ENCODE results near the gene AKR1B1.
A peak's percentile ranks its signal among the peaks of the same experiment; 100 is the strongest.

The AKR1B1 gene

GRCh38 chr7:134453518-134453917, 5.4 kb downstream of the AKR1B1 start:
- Histone ChIP-seq H3K79me2 (ENCODE audit: control insufficient read depth, insufficient read depth, low read length, poor library complexity) (peaks cover 2% of the 10 kb centered on the region), H3K9me3 (ENCODE audit: insufficient read depth, low read depth, low read length) (no peaks in the 10 kb centered on the region), H3K18ac (ENCODE audit: low read length) (no peak overlapping the region), H2AFZ (ENCODE audit: insufficient read depth, low read length, poor library complexity) (no peak overlapping the region), H2AK5ac (ENCODE audit: low read length) (no peak overlapping the region), H3K9ac (ENCODE audit: low read length) (no peak overlapping the region), H2BK120ac (ENCODE audit: insufficient read depth, low read length, poor library complexity) (no peak overlapping the region), H3K79me1 (ENCODE audit: low read length) (peaks cover 2% of the 10 kb centered on the region), H3K36me3 (ENCODE audit: control insufficient read depth in 1 of 2, insufficient read depth in 2 of 2, low read length in 2 of 2) (peaks cover 21 to 22% of the 10 kb centered on the region in 2 experiments), H4K8ac (ENCODE audit: low read depth, low read length) (no peak overlapping the region), H4K12ac (ENCODE audit: low read depth, low read length) (no peak overlapping the region), H3K4me2 (ENCODE audit: low read length) (no peak overlapping the region), H3K4me1 (ENCODE audit: control insufficient read depth in 1 of 2, insufficient read depth in 2 of 2, low read length in 2 of 2) (peaks cover 22 to 24% of the 10 kb centered on the region in 2 experiments), H3K4ac (ENCODE audit: low read depth, low read length) (no peak overlapping the region), H3K27ac (ENCODE audit: low read depth, low read length) (no peak overlapping the region), H3K4me3 (ENCODE audit: low read depth, low read length) (no peak overlapping the region), H3K23ac (ENCODE audit: low read length) (no peak overlapping the region), H2BK12ac (ENCODE audit: low read length) (no peak overlapping the region), H3K14ac (ENCODE audit: low read length) (no peak overlapping the region), H3K27me3 (ENCODE audit: insufficient read depth, low read length) (no peaks in the 10 kb centered on the region), H4K91ac (ENCODE audit: low read depth, low read length) (no peak overlapping the region), H2BK5ac (ENCODE audit: low read depth, low read length, poor library complexity) (no peak overlapping the region)
- WGBS (ENCODE audit: extremely low coverage, insufficient coverage, insufficient read length) = no CpG with 5 or more reads among the region's 5 CpGs
- no peak for DNase-seq

- Histone ChIP-seq H2BK12ac (ENCODE audit: low read length) (peak overlapping the region; percentile 8), H3K23ac (ENCODE audit: low read length) (no peak overlapping the region), H3K18ac (ENCODE audit: low read length) (peak overlapping the region; percentile 8), H4K12ac (ENCODE audit: low read depth, low read length) (no peak overlapping the region), H3K4me2 (ENCODE audit: low read length) (no peak overlapping the region), H3K9me3 (ENCODE audit: insufficient read depth, low read depth, low read length) (no peaks in the 10 kb centered on the region), H3K27me3 (ENCODE audit: insufficient read depth, low read length) (no peaks in the 10 kb centered on the region), H3K79me2 (ENCODE audit: control insufficient read depth, insufficient read depth, low read length, poor library complexity) (no peaks in the 10 kb centered on the region), H3K36me3 (ENCODE audit: control insufficient read depth in 1 of 2, insufficient read depth in 2 of 2, low read length in 2 of 2) (peaks cover 23 to 24% of the 10 kb centered on the region in 2 experiments), H3K4me3 (ENCODE audit: low read depth, low read length) (no peak overlapping the region), H4K91ac (ENCODE audit: low read depth, low read length) (peak overlapping the region; percentile 13), H3K79me1 (ENCODE audit: low read length) (no peaks in the 10 kb centered on the region), H3K4me1 (ENCODE audit: control insufficient read depth in 1 of 2, insufficient read depth in 2 of 2, low read length in 2 of 2) (peaks cover 26 to 27% of the 10 kb centered on the region in 2 experiments), H3K4ac (ENCODE audit: low read depth, low read length) (no peak overlapping the region), H3K27ac (ENCODE audit: low read depth, low read length) (peak overlapping the region; percentile 15), H2AK5ac (ENCODE audit: low read length) (no peak overlapping the region), H4K8ac (ENCODE audit: low read depth, low read length) (no peak overlapping the region), H3K9ac (ENCODE audit: low read length) (no peak overlapping the region), H3K14ac (ENCODE audit: low read length) (peak overlapping the region; percentile 4), H2AFZ (ENCODE audit: insufficient read depth, low read length, poor library complexity) (peak overlapping the region; percentile 5), H2BK120ac (ENCODE audit: insufficient read depth, low read length, poor library complexity) (no peak overlapping the region), H2BK5ac (ENCODE audit: low read depth, low read length, poor library complexity) (no peak overlapping the region)
- no CpG with 5 or more reads among the region's 7 CpGs for WGBS (ENCODE audit: extremely low coverage, insufficient coverage, insufficient read length)
- no peak for DNase-seq
Measured at GRCh38 chr7:134452991-134453473, 5.9 kb downstream of the AKR1B1 start.

GRCh38 chr7:134452419-134452838, 6.5 kb downstream of the AKR1B1 start:
- WGBS (ENCODE audit: extremely low coverage, insufficient coverage, insufficient read length) = no CpG with 5 or more reads among the region's 5 CpGs
- H3K9ac ChIP-seq (ENCODE audit: low read length) = no peak overlapping the region
- H2AK5ac ChIP-seq (ENCODE audit: low read length) = no peak overlapping the region
- H4K91ac ChIP-seq (ENCODE audit: low read depth, low read length) = no peak overlapping the region
- H2BK12ac ChIP-seq (ENCODE audit: low read length) = no peak overlapping the region
- no peak overlapping the region for H4K8ac ChIP-seq (ENCODE audit: low read depth, low read length)
- peaks cover 31% of the 10 kb centered on the region in 2 experiments for H3K4me1 ChIP-seq (ENCODE audit: control insufficient read depth in 1 of 2, insufficient read depth in 2 of 2, low read length in 2 of 2)
- no peak overlapping the region for H2AFZ ChIP-seq (ENCODE audit: insufficient read depth, low read length, poor library complexity)
- no peak overlapping the region for H2BK120ac ChIP-seq (ENCODE audit: insufficient read depth, low read length, poor library complexity)
- H4K12ac ChIP-seq (ENCODE audit: low read depth, low read length) = no peak overlapping the region
- H3K79me2 ChIP-seq (ENCODE audit: control insufficient read depth, insufficient read depth, low read length, poor library complexity) = no peaks in the 10 kb centered on the region
- H3K4me3 ChIP-seq (ENCODE audit: low read depth, low read length) = no peak overlapping the region
- no peak overlapping the region for H3K18ac ChIP-seq (ENCODE audit: low read length)
- H3K36me3 ChIP-seq (ENCODE audit: control insufficient read depth in 1 of 2, insufficient read depth in 2 of 2, low read length in 2 of 2) = peaks cover 29 to 30% of the 10 kb centered on the region in 2 experiments
- H3K27ac ChIP-seq (ENCODE audit: low read depth, low read length) = peak overlapping the region; percentile 15
- H3K23ac ChIP-seq (ENCODE audit: low read length) = no peak overlapping the region
- H3K14ac ChIP-seq (ENCODE audit: low read length) = peak overlapping the region; percentile 1
- DNase-seq = peak in 1 of 2 donors; percentile 43
- no peak overlapping the region for H2BK5ac ChIP-seq (ENCODE audit: low read depth, low read length, poor library complexity)
- H3K79me1 ChIP-seq (ENCODE audit: low read length) = no peaks in the 10 kb centered on the region
- H3K4me2 ChIP-seq (ENCODE audit: low read length) = no peak overlapping the region
- no peak overlapping the region for H3K4ac ChIP-seq (ENCODE audit: low read depth, low read length)
- H3K9me3 ChIP-seq (ENCODE audit: insufficient read depth, low read depth, low read length) = no peaks in the 10 kb centered on the region
- no peaks in the 10 kb centered on the region for H3K27me3 ChIP-seq (ENCODE audit: insufficient read depth, low read length)

GRCh38 chr7:134451656-134452055, 7.2 kb downstream of the AKR1B1 start:
- Histone ChIP-seq H3K14ac (ENCODE audit: low read length) (no peak overlapping the region), H3K9me3 (ENCODE audit: insufficient read depth, low read depth, low read length) (peaks cover 3% of the 10 kb centered on the region), H2BK5ac (ENCODE audit: low read depth, low read length, poor library complexity) (no peak overlapping the region), H4K12ac (ENCODE audit: low read depth, low read length) (no peak overlapping the region), H3K4me3 (ENCODE audit: low read depth, low read length) (no peak overlapping the region), H4K91ac (ENCODE audit: low read depth, low read length) (no peak overlapping the region), H3K27me3 (ENCODE audit: insufficient read depth, low read length) (no peaks in the 10 kb centered on the region), H2AK5ac (ENCODE audit: low read length) (no peak overlapping the region), H3K4me1 (ENCODE audit: control insufficient read depth in 1 of 2, insufficient read depth in 2 of 2, low read length in 2 of 2) (peaks cover 31% of the 10 kb centered on the region in 2 experiments), H3K9ac (ENCODE audit: low read length) (no peak overlapping the region), H3K79me1 (ENCODE audit: low read length) (no peaks in the 10 kb centered on the region), H3K18ac (ENCODE audit: low read length) (peak overlapping the region; percentile 0), H2AFZ (ENCODE audit: insufficient read depth, low read length, poor library complexity) (no peak overlapping the region), H3K4ac (ENCODE audit: low read depth, low read length) (no peak overlapping the region), H3K23ac (ENCODE audit: low read length) (no peak overlapping the region), H2BK120ac (ENCODE audit: insufficient read depth, low read length, poor library complexity) (no peak overlapping the region), H3K36me3 (ENCODE audit: control insufficient read depth in 1 of 2, insufficient read depth in 2 of 2, low read length in 2 of 2) (peaks cover 37 to 38% of the 10 kb centered on the region in 2 experiments), H3K79me2 (ENCODE audit: control insufficient read depth, insufficient read depth, low read length, poor library complexity) (no peaks in the 10 kb centered on the region), H2BK12ac (ENCODE audit: low read length) (no peak overlapping the region), H3K4me2 (ENCODE audit: low read length) (no peak overlapping the region), H4K8ac (ENCODE audit: low read depth, low read length) (no peak overlapping the region), H3K27ac (ENCODE audit: low read depth, low read length) (no peak overlapping the region)
- DNase-seq = no peak
- WGBS (ENCODE audit: extremely low coverage, insufficient coverage, insufficient read length) = no CpG with 5 or more reads among the region's 11 CpGs

Data from trophoblast cell (in vitro differentiated cells and primary cell).